CD4-positive, alpha-beta T cell treated with Interleukin-10 for 1 hour (primary cell): ENCODE data around the gene C11orf21.

ENCODE experiments used
- DNase-seq: peaks from one replicate; pipeline ENCODE4 v3.0.0-alpha.2; 2020

C11orf21 gene

DNA sequence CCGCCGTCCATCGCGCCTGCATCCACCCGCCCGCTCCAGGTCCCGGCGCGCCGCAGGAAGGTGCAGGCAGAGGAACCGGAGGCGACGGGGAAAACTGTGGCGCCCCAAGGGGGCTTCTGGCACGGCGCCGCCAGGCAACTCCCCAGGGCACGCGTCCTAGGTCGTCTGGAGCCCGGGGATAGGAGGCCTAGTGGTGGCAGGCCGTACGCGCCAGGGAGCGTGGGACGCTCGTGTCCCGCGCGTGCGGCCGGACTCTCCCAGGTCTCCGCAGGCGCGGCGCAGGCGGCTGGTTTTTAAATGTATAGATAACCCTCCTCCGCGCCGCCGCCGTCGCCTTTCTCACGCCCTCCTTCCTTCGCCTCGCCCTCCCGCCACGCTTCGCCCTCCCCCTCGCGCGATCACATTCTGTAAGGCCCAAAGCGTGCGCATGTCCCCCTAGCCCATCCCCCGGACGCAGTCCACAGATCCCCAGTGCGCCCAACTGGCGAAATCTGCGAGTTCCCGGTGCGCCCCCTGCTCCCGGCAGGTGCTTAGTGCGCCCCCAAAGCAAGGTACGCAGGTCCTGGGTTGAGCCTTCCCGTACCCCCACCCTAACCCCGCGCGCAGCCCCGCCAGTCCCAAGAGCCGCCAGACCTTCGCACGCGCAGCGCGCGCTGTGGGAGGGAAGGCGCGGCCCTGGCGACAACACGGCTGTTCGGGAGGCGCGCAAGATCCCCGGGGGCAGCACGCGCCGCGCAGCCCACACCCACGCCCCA is 31.2 kb downstream of the C11orf21 start, which contains the start of gene ASCL2:
Gene ASCL2, minus strand, starts transcription at position 267 of the 755 bp plus-strand sequence. Its CDS starts 256 bp downstream, at position 11.
- DNase-seq, result no peak

- peak; percentile 50 for DNase-seq
Measured at GRCh38 chr11:2269601-2270321, 32.0 kb downstream of the C11orf21 start.

DNA sequence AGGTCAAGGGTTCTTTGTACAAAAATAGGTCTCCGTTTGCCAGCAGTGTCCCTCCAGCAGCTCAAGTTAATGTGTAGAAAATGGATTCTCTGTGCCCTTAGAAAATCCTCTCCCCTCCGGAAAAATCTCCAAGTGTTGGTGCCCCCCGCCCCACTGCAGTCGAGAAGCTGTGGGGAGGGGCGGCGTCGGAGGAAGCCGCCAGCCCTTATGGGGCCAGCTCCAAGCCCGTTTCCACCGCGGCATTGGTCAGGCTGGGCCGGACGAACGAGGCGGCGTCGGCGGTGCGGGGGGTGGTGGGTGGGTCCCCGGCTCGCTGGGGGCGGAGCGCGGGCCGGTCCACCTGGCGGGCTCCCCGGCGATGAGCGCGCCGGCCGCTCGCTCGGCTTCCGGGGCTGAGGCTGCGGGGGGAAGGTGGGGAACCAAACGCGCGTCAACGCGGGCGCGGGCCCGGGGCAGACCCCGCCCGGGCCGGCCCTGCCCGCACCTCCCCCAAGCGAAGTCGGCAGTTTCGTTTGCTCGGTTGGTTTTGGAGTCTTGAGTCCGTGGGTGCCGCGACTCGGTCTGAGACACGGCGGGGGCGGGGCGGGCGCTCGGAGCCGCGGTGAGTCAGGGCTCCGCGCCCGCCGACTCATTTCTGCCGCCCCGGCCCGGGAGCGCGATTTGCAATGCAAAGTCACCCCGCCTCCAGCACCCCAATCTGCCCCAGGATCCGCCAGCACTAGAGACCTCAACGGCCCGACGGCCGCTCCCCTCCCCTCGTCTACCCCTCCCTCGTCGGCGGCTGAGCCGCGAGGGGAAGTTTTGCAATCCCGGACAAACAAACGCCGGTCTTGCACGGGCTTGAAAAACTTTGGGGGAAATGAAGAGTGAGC is 32.8 kb downstream of the C11orf21 start:
- peak; percentile 42 for DNase-seq

DNA sequence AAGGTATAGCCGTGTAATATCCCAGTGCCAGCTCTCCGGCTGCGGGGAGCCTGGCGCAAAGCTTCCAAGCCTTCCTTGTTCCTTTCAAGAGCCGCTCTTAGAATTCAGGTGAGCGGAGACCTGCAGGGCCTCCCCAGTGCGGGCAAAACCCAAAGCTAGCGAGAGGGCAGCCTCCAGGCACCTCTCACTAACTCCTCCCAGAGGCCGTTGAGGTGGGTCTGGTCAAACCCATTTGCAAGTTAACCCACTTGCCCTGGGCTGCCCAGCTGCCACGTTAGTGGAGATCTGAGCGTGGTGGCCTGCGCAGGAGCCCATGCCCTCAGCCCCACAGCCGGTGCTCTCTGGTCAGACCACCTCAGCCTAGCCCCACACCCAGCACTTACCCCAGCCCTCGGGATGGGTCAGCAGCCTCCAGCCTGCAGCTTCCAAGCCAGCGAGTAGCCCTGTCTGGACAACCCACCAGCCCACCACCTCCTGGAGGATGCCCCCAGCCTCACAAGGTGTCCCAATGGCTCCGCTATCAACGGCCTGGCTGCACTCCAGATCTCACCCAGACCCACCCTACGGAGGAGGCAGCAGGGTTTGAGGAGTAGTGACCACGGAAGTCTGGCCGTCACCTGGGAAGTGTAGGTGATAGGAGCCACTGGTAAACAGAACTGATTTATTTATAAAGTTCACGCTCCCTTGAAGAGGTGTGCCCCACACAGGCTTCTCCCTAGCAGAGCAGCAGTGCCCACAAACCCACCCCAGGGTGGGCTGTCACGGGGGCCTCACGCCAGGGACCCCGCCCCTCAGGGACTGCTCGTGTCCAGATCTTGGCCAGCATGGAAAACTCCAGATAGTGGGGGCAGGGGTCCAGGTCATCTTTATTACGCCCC is 33.6 kb downstream of the C11orf21 start:
- DNase-seq, result no peak

- no peak for DNase-seq
Measured at GRCh38 chr11:2267306-2267850, 34.3 kb downstream of the C11orf21 start.

DNA sequence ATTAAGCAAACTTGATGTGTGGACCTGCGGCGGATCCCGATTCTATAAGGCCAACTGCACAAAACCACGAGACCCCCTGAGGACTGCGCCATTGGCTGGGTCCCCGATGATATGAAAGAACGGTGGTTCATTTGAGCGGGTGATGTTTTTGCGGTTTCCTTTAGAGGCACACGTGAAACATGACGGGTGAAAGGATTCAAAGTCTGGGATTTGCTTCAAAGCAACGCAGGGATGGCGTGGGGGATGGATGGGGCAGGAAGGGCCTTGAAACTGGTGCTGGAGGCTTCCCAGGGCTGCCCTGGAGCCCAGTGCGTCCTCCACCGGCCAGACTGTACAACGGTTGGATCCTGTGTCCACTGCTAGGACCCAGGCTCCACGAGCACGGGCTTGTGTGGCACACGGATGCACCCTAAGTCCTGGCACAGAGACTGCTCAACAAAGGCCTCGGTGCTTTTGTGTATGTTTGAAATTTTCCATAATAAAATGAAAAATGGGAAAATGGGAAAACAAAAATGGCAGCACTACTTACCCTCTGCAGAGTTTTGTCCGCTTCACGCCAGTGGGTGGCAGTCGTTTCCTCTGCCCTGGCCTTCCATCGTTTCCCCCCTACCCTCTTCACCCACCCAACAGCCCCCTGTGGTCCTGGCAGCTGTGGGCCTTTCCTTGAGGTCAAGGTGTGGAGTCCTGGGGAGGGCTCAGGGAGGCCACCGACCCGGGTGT is 35.0 kb downstream of the C11orf21 start:
- no peak for DNase-seq

DNA sequence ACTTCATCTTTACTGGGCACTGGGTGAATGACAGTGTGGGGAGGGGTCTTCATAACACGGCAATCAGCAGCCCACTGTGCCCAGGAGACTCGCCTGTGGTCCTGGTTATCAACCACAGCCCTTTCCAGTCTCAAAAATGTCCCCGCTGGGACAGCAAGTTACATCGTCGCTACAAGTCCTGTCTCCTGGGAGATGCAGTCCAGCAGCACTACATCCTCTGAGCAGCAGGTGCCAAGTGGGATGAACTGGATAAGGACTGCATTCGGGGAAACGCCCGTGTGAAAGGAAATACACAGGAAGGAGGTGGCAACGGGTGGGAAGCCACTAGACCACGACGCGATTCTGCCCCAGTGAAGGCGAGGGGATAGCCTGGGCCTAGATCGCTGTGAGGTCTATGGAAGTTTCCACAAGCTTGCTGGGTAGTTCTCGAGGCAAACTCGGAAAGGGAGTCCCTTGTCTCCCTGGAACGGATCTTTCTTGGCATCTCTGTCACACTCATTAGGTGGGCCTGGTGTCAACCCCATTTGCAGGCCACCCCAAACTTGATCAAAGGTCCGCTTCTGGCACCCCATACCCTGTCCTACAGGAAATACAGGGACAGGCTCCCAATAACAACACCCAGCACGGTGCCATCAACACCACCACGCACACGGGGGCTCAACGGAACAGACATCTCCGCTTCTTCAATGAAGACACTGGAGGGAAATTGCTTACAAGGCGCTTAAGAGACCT is 35.7 kb downstream of the C11orf21 start:
- no peak for DNase-seq

DNA sequence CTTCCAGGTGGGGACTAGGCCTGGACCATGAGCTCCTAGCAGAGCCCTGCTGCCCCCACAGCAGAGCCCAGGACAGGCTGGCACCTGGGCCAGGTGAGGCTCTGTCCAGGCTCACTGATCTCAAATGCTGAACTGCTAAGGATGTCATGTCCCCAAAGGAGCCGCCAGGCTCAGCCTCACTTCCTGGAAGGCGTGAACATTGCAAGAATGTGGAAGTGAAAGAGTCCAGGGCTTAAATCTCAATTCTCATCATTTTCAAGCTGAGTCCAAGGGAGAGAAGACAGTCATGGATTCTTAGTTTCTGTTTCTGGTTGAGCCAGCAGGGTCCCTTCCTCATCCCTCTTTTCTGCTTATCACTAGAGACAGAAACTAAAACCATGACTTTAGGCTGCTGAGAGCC is 36.3 kb downstream of the C11orf21 start:
- DNase-seq, result peak; percentile 24

DNA sequence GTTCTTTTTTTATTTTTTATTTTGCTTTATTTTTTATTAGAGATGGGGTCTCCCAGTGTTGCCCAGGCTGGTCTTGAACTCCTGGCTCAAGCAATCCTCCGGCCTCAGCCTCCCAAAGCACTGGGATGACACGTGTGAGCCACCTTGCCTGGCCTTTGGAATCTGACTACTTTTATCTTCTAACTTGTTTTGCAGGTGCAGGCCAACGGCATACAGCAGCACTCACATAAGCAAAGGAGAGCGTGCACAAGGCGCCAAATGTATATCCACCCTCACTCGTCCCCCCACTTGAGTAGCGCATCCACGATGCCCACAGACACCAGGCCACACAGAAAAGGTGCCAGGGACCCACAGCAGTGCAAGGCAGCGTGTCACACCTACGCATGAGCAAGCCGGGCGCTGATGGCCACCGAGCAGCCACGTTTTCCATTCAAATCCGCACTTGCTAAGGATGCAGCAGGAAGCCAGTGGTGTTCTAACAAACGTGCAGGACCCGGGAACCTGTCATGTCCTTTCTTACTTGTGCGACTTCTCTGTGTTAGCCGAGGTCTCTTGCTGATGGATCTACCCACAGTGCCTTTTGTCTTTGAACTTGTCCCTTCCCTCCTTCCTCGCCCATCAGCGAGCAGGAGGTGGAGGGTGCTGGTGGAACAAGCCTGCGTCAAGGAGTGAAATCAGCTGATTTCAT is 37.2 kb downstream of the C11orf21 start:
- no peak for DNase-seq

GRCh38 chr11:2263724-2264360 is 37.9 kb downstream of the C11orf21 start:
- no peak for DNase-seq

- no peak for DNase-seq
Measured at GRCh38 chr11:2263071-2263565, 38.6 kb downstream of the C11orf21 start.

- DNase-seq, result no peak
Measured at GRCh38 chr11:2262301-2263070, 39.2 kb downstream of the C11orf21 start.

GRCh38 chr11:2261436-2262230 is 40.1 kb downstream of the C11orf21 start:
- DNase-seq, result no peak

DNA sequence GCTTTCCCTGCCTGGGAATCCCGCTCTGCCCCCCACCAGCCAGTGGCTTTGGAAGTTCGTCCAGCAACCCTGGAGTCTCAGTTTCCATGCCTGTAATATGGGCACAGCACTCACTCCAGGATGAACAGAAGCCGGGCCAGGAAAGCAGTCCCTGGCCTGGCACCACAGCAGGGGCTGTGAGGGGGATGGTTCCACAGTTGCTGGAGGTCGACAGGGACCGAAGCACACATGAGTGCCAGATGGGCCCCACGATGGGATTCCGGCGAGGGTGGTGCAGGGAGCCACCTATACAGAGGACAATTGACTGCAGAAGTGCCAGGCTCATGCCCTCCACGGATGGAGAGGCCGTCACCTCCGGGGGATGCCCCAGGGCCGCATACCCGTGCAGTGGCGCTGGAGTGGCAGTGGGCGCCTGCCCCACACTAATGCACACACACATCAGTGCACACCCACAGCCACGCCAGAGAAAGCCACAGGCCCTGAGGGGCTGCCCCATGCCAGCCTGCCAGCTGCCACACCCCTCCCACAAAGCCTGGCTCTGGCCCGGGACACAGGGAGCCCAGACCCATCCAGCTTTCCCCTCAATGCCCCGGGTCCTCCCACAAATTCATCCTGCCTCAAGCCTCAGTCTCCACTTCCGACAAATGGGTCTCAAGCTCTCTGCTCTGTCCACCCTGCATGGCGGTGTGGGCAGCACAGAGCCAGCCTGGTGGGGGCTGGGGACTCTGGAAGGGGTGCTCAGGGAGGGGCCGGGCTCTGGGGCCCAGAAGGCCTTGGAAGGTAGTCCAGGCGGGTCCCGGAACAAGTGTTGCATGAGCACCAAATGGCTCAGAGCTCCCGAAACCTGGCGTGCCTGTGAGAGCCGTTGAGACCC is 41.0 kb downstream of the C11orf21 start:
- DNase-seq, result no peak

DNA sequence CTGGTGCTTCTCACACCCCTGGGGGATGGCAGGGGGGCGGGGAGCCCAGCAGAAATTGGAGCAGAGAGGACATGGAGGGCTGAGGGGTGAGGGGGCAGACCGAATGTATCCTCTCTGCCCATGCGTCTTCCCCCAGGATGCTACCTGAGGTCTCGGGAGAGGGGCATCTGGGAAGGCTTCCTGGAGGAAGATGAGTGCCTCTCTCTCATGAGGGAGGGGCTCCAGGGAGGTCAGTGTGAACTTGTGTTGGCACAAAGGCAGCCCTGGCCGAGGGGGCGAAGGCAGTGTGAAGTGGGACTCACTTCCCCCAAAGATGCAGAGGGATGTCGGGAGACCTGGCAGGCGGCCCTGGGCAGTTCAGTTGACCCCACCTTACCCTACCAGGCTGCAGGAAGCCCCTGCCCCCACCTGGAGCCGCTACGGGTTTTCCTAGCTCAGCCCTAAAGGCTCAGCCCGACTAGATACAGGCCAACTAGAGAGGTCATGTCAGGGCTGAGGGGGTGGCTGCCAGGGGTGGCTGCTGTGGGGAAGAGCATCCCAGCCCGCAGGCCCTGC is 41.7 kb downstream of the C11orf21 start:
- DNase-seq, result no peak

DNA sequence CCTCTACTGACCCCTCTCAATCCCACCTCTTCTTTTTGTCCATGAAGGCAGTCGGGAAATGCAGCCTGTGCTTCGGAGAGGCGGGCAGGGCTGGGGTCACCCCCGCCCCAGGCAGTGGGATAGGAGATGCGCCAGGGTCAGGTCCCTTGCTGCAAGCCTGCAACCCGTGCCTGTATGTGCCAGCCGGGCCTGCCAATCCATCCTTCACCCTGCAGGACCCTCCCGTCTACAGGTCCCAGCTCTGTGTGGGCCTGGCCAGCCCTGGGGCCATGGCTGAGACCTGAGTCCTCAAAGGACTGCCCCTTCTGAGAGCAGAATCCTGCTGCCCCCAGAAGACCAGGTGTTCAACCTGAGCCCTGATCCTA is 42.3 kb downstream of the C11orf21 start:
- no peak for DNase-seq
